HG03565 (cell line): ENCODE data around the gene CDH18.
"Not testable (repeated sequence)": the region's sequence is repeated elsewhere in the genome, so short reads cannot be mapped to it uniquely, and the experiment has no call there.

Experiments used
- ATAC-seq: cut with Tn5 transposase; IDR thresholded peaks from one replicate; pipeline ENCODE4 v1.9.1; 2021; ENCODE audit warnings: mild to moderate bottlenecking, moderate library complexity; ENCODE audit not compliant: unreplicated experiment

The CDH18 gene

GRCh38 chr5:19862711-19863110 lies 125.3 kb downstream of the CDH18 start:
- ATAC-seq = no peak

- ATAC-seq = no peak
These were observed 129.0 kb downstream of the CDH18 start for GRCh38 chr5:19859020-19859419.

GRCh38 chr5:19855931-19856330 lies 132.1 kb downstream of the CDH18 start:
- no peak for ATAC-seq

GRCh38 chr5:19855453-19855852 lies 132.5 kb downstream of the CDH18 start:
- ATAC-seq = no peak

GRCh38 chr5:19855031-19855430 lies 133.0 kb downstream of the CDH18 start:
- no peak for ATAC-seq

GRCh38 chr5:19853616-19854240 lies 134.3 kb downstream of the CDH18 start:
- no peak for ATAC-seq

- no peak for ATAC-seq
These were observed 150.3 kb downstream of the CDH18 start for GRCh38 chr5:19837536-19838174.

- ATAC-seq = no peak
These were observed 152.6 kb downstream of the CDH18 start for GRCh38 chr5:19835442-19835841.

GRCh38 chr5:19812720-19813119 lies 175.3 kb downstream of the CDH18 start:
- not testable (repeated sequence) for ATAC-seq

GRCh38 chr5:19806756-19807155 lies 181.2 kb downstream of the CDH18 start:
- ATAC-seq = no peak

GRCh38 chr5:19802686-19803085 lies 185.3 kb downstream of the CDH18 start:
- ATAC-seq = no peak

- no peak for ATAC-seq
These were observed 192.8 kb downstream of the CDH18 start for GRCh38 chr5:19795218-19795617.

GRCh38 chr5:19790829-19791466 lies 197.1 kb downstream of the CDH18 start:
- ATAC-seq = no peak

GRCh38 chr5:19782566-19782965 lies 205.4 kb downstream of the CDH18 start:
- ATAC-seq = no peak

- no peak for ATAC-seq
These were observed 210.6 kb downstream of the CDH18 start for GRCh38 chr5:19777363-19777762.

- not testable (repeated sequence) for ATAC-seq
These were observed 211.1 kb downstream of the CDH18 start for GRCh38 chr5:19776886-19777285.

- no peak for ATAC-seq
These were observed 216.7 kb downstream of the CDH18 start for GRCh38 chr5:19771174-19771835.

- no peak for ATAC-seq
These were observed 217.6 kb downstream of the CDH18 start for GRCh38 chr5:19770396-19770795.

- ATAC-seq = no peak
These were observed 220.0 kb downstream of the CDH18 start for GRCh38 chr5:19767987-19768386.

GRCh38 chr5:19753579-19753978 lies 234.4 kb downstream of the CDH18 start:
- no peak for ATAC-seq

GRCh38 chr5:19751326-19751725 lies 236.7 kb downstream of the CDH18 start:
- ATAC-seq = no peak

GRCh38 chr5:19745247-19745646 lies 242.8 kb downstream of the CDH18 start:
- no peak for ATAC-seq
